Lower leg skin (tissue), 3 donors: ENCODE data around the gene SCYGR3.

Source experiments
- POLR2A ChIP-seq, 2 donors: fragments of 450-650 bp; IDR thresholded peaks; one replicate each; pipeline ENCODE4 v1.6.1; 2016 to 2017; ENCODE audit warnings: antibody characterized with exemption in 2 of 2, mild to moderate bottlenecking in 1 of 2, moderate library complexity in 1 of 2
- TF ChIP-seq, protein P1 (sequence below), 3 donors: fragments of 450-650 bp; IDR thresholded peaks; one replicate each; pipeline ENCODE4 v1.5.1; 2016; ENCODE audit warnings: antibody characterized with exemption in 3 of 3, mild to moderate bottlenecking in 3 of 3, moderate library complexity in 2 of 3

DNA sequence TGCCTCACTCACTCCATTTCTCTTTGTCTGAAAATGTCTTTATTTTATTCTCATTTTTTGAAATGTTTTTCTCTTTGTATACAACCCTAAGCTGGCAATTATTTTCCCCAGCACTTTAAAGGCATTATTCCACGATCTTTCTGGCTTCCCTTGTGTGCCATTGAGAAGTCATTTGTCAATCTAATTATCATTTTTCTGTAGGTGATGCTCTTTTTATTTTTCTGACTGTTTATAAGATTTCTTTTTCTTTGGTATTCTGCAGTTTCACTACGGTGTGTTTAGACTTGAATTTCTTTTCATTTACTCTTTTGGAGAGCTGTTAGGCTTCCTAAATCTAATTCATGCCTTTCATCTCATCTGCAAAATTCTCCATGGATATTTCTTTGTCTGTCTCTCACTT, 10.8 kb upstream of the SCYGR3 start:
- TF ChIP-seq, protein P1, sequence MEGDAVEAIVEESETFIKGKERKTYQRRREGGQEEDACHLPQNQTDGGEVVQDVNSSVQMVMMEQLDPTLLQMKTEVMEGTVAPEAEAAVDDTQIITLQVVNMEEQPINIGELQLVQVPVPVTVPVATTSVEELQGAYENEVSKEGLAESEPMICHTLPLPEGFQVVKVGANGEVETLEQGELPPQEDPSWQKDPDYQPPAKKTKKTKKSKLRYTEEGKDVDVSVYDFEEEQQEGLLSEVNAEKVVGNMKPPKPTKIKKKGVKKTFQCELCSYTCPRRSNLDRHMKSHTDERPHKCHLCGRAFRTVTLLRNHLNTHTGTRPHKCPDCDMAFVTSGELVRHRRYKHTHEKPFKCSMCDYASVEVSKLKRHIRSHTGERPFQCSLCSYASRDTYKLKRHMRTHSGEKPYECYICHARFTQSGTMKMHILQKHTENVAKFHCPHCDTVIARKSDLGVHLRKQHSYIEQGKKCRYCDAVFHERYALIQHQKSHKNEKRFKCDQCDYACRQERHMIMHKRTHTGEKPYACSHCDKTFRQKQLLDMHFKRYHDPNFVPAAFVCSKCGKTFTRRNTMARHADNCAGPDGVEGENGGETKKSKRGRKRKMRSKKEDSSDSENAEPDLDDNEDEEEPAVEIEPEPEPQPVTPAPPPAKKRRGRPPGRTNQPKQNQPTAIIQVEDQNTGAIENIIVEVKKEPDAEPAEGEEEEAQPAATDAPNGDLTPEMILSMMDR (IDR thresholded peaks at IDR 0.05) = no peak
- no peak for TF ChIP-seq POLR2A (IDR thresholded peaks at IDR 0.05)
